HepG2 (cell line): ENCODE results near the gene CNTRL. TPM values are rescaled to one million over a fixed set of nuclear protein-coding genes. Genes with fewer than 3 reads are reported as not detected.
"Not testable (repeated sequence)": the region's sequence is repeated elsewhere in the genome, so short reads cannot be mapped to it uniquely, and the experiment has no call there.

Source experiments
- ATAC-seq: fragments of 200-7000 bp; cut with Tn5 transposase; 3 replicates; pipeline ENCODE4 v1.9.1; 2020; ENCODE audit warnings: mild to moderate bottlenecking, moderate library complexity
- BruUV-seq: library from RNA; stranded (reverse); fragments of 400-500 nt; replicated peaks from 2 replicates; lab custom pipeline; 2021; lab: Mats Ljungman, UMichigan
- CTCF ChIA-PET: fragments of 300-600 bp; formaldehyde crosslinking; extraction: SDS; loops from one replicate; lab custom pipeline; 2021; ENCODE audit warnings: low total read pairs, inconsistent platforms, low intra/inter-chr PET ratio; lab: Yijun Ruan, JAX
- POLR2A ChIA-PET: fragments of 350-600 bp; sonication (Branson Sonifier 250); formaldehyde crosslinking; loops from one replicate; lab custom pipeline; 2020; ENCODE audit warnings: antibody characterized with exemption, inconsistent platforms; lab: Yijun Ruan, JAX
- DNase-seq: peaks from one replicate; pipeline ENCODE4 v3.0.0-alpha.2; 2015; ENCODE audit warnings: low spot score
- FAIRE-seq: peaks from 3 replicates; lab custom pipeline; 2011; peaks lifted over from hg19 to GRCh38; lab: Jason Lieb, UNC
- H2AFZ ChIP-seq: one replicate; pipeline ENCODE4 v1.6.1; 2011; ENCODE audit warnings: low read length, inconsistent platforms
- H3K27ac ChIP-seq: fragments of 300-600 bp; 3 replicates; pipeline ENCODE4 v1.8.0; 2011; ENCODE audit warnings: mixed run types, mild to moderate bottlenecking, mixed read lengths, low read length, inconsistent platforms; ENCODE audit not compliant: insufficient read depth; ENCODE audit errors: extremely low read length
- H3K27me3 ChIP-seq, 2 experiments: fragments of 200-600 bp in 1 of 2; 2 replicates in 1 of 2; 3 replicates in 1 of 2; pipeline versions ENCODE4 v1.6.0 to v1.8.0; 2011; ENCODE audit warnings: low read length in 2 of 2, mild to moderate bottlenecking in 2 of 2, moderate library complexity in 2 of 2, inconsistent platforms in 1 of 2; ENCODE audit not compliant: insufficient read depth in 2 of 2, control insufficient read depth in 1 of 2
- H3K36me3 ChIP-seq, 2 experiments: fragments of 200-600 bp in 1 of 2; replicated peaks in 1 of 2; 2 replicates in 1 of 2; 3 replicates in 1 of 2; pipeline versions ENCODE4 v1.5.1 to v1.8.0; 2011; ENCODE audit warnings: low read length in 2 of 2, inconsistent platforms in 1 of 2; ENCODE audit not compliant: insufficient read depth in 2 of 2, control insufficient read depth in 1 of 2
- H3K4me1 ChIP-seq: 2 replicates; pipeline ENCODE4 v1.5.1; 2012; ENCODE audit warnings: low read length, inconsistent platforms; ENCODE audit not compliant: insufficient read depth
- H3K4me2 ChIP-seq: 2 replicates; pipeline ENCODE4 v1.6.0; 2011; ENCODE audit warnings: low read depth, low read length, inconsistent platforms
- H3K4me3 ChIP-seq, 3 experiments: fragments of 200-600 bp in 1 of 3; sonication (generic), shearing (Covaris generic) in 1 of 3; replicated peaks in 1 of 3; 2 replicates each; pipeline ENCODE4 v1.5.1; 2011 to 2016; ENCODE audit warnings: low read length in 3 of 3, inconsistent platforms in 2 of 3, low read depth in 2 of 3, mild to moderate bottlenecking in 2 of 3, control low read depth in 1 of 3, mixed read lengths in 1 of 3; ENCODE audit not compliant: insufficient read depth in 1 of 3
- H3K79me2 ChIP-seq: one replicate; pipeline ENCODE4 v1.6.1; 2011; ENCODE audit warnings: low read length, inconsistent platforms; ENCODE audit not compliant: insufficient read depth
- H3K9ac ChIP-seq: 2 replicates; pipeline ENCODE4 v1.6.0; 2011; ENCODE audit warnings: mild to moderate bottlenecking, low read depth, low read length, inconsistent platforms; ENCODE audit not compliant: insufficient read depth
- H3K9me3 ChIP-seq: 2 replicates; pipeline ENCODE4 v1.5.1; 2012; ENCODE audit warnings: mild to moderate bottlenecking, low read length
- H4K20me1 ChIP-seq: 2 replicates; pipeline ENCODE4 v1.6.0; 2011; ENCODE audit warnings: inconsistent platforms, mild to moderate bottlenecking, low read length, moderate library complexity; ENCODE audit not compliant: insufficient read depth
- RXRB ChIP-seq: IDR thresholded peaks from 2 replicates; pipeline ENCODE4 v1.6.1; 2016; ENCODE audit warnings: borderline replicate concordance, missing genetic modification reagents, missing compliant biosample characterization
- ZC3H4 ChIP-seq: sonication (generic); formaldehyde crosslinking; IDR thresholded peaks from 2 replicates; pipeline ENCODE4 v1.4.0; 2020; ENCODE audit warnings: missing genetic modification reagents, borderline replicate concordance
- ZNF713 ChIP-seq: sonication (generic); formaldehyde crosslinking; IDR thresholded peaks from 2 replicates; pipeline ENCODE4 v1.4.0; 2020; ENCODE audit warnings: mild to moderate bottlenecking, missing genetic modification reagents
- WGBS: methylation state at CpG from one replicate; pipeline ENCODE4 v1.1.6; 2017; ENCODE audit warnings: low lambda C conversion rate; 5-methylcytosine and 5-hydroxymethylcytosine counted together
- in situ Hi-C: cut with HindIII; loops from 2 replicates; pipeline ENCODE4 v1.10.0; 2017; ENCODE audit warnings: low pct_unique_long_range_greater_than_20kb; ENCODE audit not compliant: extremely low pct_ligation_motif_present
- intact Hi-C: fragments of 100-400 bp; cut with micrococcal nuclease; formaldehyde crosslinking; loops from one replicate; pipeline ENCODE4 v1.10.0; 2022; ENCODE audit not compliant: unreplicated experiment
- polyA plus RNA-seq, 8 experiments: library from polyadenylated mRNA; depleted of rRNA in 3 of 8; stranded (reverse) in 7 of 8; unstranded in 1 of 8; fragments of >200 nt; fragmentation: Illumina TruSeq in 4 of 8; extraction: Trizol in 4 of 8; gene quantifications; 2 replicates each; pipeline versions ENCODE4 v1.2.1 to v1.2.3, GENCODE V29; 2011 to 2016; ENCODE audit warnings: low read depth in 4 of 8, missing spikeins in 1 of 8, mixed read lengths in 1 of 8; ENCODE audit not compliant: insufficient read depth in 1 of 8
- total RNA-seq, 5 experiments: library from RNA; depleted of rRNA; stranded (reverse); fragments of >200 nt; fragmentation: Illumina TruSeq; extraction: Trizol; gene quantifications; 2 replicates each; pipeline ENCODE4 v1.2.3, GENCODE V29; 2016; ENCODE audit warnings: low read depth in 1 of 5
- TF ChIP-seq, protein P1 (sequence below): sonication (generic); formaldehyde crosslinking; conservative IDR thresholded peaks from 2 replicates; pipeline ENCODE4 v1.8.1; 2023; ENCODE audit warnings: missing genetic modification reagents
- TF ChIP-seq, protein P2 (sequence below): IDR thresholded peaks from 2 replicates; pipeline ENCODE4 v1.6.1; 2016; ENCODE audit warnings: missing biosample characterization, missing genetic modification reagents, low read depth

The CNTRL gene
- total and polyA plus RNA-seq, 2 of the 13 experiments (the other 11 are each of a cell fraction or from before 2014, with no cell fraction given): 7.5 to 11.8 TPM

DNA sequence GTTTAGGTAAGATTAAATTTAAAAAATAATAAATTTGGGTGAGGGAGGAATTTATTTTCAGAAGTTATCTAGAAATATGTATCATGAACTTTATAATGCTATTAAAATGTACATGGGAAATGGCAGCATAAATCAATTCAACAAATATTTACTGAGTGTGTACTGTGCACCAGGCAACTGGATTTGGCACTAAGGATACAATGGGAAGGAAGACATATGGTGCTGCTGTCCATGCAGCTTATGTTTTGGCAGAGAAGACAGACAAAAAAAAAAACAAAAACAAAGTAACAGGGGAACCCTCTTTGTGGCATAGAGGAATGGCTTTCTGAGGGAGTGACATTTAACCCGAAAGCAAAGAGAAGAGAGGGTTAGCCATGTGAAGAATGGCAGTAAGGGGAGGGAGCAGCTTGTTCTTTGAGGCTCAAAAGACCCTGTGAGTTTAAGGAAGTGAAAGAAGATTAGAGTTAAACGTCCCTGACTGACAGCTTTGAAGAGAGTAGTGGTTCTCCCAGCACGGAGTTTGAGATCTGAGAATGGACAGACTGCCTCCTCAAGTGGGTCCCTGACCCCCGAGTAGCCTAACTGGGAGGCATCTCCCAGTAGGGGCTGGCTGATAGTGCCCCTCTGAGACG lies 23.9 kb downstream of the CNTRL start (continued):
- TF ChIP-seq, protein P1, sequence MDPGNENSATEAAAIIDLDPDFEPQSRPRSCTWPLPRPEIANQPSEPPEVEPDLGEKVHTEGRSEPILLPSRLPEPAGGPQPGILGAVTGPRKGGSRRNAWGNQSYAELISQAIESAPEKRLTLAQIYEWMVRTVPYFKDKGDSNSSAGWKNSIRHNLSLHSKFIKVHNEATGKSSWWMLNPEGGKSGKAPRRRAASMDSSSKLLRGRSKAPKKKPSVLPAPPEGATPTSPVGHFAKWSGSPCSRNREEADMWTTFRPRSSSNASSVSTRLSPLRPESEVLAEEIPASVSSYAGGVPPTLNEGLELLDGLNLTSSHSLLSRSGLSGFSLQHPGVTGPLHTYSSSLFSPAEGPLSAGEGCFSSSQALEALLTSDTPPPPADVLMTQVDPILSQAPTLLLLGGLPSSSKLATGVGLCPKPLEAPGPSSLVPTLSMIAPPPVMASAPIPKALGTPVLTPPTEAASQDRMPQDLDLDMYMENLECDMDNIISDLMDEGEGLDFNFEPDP (CRISPR knock-in tag): no peak
- TF ChIP-seq, all 625 proteins: peak for 0

DNA sequence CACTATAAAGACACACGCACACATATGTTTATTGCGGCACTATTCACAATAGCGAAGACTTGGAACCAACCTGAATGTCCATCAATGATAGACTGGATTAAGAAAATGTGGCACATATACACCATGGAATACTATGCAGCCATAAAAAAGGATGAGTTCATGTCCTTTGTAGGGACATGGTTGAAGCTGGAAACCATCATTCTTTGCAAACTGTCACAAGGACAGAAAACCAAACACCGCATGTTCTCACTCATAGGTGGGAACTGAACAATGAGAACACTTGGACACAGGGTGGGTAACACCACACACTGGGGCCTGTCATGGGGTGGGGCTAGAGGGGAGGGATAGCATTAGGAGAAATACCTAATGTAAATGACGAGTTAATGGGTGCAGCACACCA lies 29.3 kb downstream of the CNTRL start:
- H3K36me3 ChIP-seq, H3K4me3 ChIP-seq, H4K20me1 ChIP-seq, H3K27me3 ChIP-seq, H3K4me1 ChIP-seq, H3K9me3 ChIP-seq, POLR2A ChIA-PET, ATAC-seq, H3K9ac ChIP-seq, H3K79me2 ChIP-seq, in situ Hi-C loops, H2AFZ ChIP-seq, BruUV-seq, CTCF ChIA-PET, H3K4me2 ChIP-seq, intact Hi-C loops, H3K27ac ChIP-seq, DNase-seq, FAIRE-seq: not testable (repeated sequence)
- WGBS: 95% methylated on average over 5 of the region's 5 CpGs

DNA sequence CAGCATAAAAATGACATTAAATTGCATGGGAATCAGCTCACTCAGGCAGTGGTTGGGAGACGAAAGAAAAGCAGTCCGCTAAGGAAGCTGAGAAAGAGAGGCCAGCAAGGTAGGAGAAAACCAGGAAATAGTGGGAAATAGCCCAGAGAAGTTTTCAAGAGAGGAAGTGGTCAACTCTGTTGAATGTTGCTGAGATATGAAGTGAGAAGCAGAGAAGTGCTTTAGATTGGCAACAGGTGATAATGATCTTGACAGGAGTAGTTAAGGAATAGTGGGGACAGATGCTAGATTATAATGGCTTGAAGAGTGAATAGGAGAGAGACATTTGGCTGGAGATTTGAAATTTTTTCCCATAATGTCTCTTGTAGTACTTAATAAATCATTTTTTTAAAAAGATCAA lies 30.8 kb downstream of the CNTRL start:
- ChIA-PET CTCF (no interaction called here), POLR2A (no interaction called here)

More for the DNA sequence above, 30.8 kb downstream of the CNTRL start:
- 92% methylated on average over 2 of the region's 2 CpGs for WGBS
- H3K4me1 ChIP-seq: no peaks in the 10 kb centered on the region
- in situ Hi-C loops: no loop called here
- H3K4me3 ChIP-seq: no peak overlapping the region
- no peak overlapping the region for H3K9ac ChIP-seq
- no peaks in the 10 kb centered on the region for H3K27me3 ChIP-seq
- FAIRE-seq: no peak
- no peaks in the 10 kb centered on the region for H3K79me2 ChIP-seq
- TF ChIP-seq RXRB (no peak), ZNF713 (no peak), ZC3H4 (CRISPR knock-in tag) (no peak)
- TF ChIP-seq, protein P2, sequence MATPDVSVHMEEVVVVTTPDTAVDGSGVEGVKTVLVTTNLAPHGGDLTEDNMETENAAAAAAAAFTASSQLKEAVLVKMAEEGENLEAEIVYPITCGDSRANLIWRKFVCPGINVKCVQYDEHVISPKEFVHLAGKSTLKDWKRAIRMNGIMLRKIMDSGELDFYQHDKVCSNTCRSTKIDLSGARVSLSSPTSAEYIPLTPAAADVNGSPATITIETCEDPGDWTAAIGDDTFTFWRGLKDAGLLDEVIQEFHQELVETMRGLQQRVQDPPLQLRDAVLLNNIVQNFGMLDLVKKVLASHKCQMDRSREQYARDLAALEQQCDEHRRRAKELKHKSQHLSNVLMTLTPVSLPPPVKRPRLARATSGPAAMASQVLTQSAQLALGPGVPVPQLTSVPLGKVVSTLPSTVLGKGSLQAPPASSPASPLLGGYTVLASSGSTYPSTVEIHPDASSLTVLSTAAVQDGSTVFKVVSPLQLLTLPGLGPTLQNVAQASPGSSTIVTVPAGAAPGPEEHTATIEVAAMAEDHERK (CRISPR knock-in tag): no peak
- no peak overlapping the region for H2AFZ ChIP-seq
- no TSS peak for BruUV-seq
- no peaks in the 10 kb centered on the region for H3K36me3 ChIP-seq
- H3K4me2 ChIP-seq: no peak overlapping the region
- ATAC-seq: no peak
- H3K9me3 ChIP-seq: no peaks in the 10 kb centered on the region
- no peaks in the 10 kb centered on the region for H4K20me1 ChIP-seq
- no peak for DNase-seq
- no peak overlapping the region for H3K27ac ChIP-seq
- intact Hi-C loops: no loop called here
